ENCODE data around the gene FNDC8. TPM values are rescaled to one million over a fixed set of nuclear protein-coding genes. Genes with fewer than 3 reads are reported as not detected.
"Not testable (repeated sequence)": the region's sequence is repeated elsewhere in the genome, so short reads cannot be mapped to it uniquely, and the experiment has no call there.

The FNDC8 gene
- total RNA-seq, 1 experiment from 2014 or later, result not detected

DNA sequence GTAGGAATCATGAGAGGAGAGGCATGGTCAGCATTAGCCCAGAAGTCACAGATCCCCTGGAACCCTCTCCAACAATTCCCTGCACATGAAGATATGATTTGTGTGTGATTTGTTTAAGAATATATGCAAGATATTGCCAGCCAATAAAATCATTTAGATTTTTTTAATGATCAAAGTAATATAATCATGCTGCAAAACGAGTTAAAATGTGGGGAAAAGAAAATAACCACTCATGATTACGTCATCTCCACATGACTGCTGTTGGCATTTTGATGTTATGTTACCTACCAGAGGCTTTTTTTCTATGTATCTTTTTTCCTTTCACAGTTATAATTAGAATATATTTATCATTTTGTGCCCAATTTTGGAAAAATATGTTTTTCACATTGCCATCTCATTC is 50.4 kb downstream of the FNDC8 start:
- no peaks in the 10 kb centered on the region for H3K79me2 ChIP-seq (ENCODE audit: low read depth)
- no peaks in the 10 kb centered on the region for H3K9me2 ChIP-seq (ENCODE audit: insufficient read depth)
- H4K20me1 ChIP-seq (ENCODE audit: insufficient read depth), result no peaks in the 10 kb centered on the region
- H3K36me3 ChIP-seq (ENCODE audit: low read depth), result no peaks in the 10 kb centered on the region
- H3K27ac ChIP-seq, result no peak overlapping the region
- H3K4me1 ChIP-seq (replicated peaks; ENCODE audit: insufficient read depth), result no peaks in the 10 kb centered on the region
- no peaks in the 10 kb centered on the region for H3F3A ChIP-seq (ENCODE audit: insufficient read depth, low read depth)
- DNase-seq, result no peak
- no peak overlapping the region for H3K4me3 ChIP-seq
- TF ChIP-seq, protein P1, sequence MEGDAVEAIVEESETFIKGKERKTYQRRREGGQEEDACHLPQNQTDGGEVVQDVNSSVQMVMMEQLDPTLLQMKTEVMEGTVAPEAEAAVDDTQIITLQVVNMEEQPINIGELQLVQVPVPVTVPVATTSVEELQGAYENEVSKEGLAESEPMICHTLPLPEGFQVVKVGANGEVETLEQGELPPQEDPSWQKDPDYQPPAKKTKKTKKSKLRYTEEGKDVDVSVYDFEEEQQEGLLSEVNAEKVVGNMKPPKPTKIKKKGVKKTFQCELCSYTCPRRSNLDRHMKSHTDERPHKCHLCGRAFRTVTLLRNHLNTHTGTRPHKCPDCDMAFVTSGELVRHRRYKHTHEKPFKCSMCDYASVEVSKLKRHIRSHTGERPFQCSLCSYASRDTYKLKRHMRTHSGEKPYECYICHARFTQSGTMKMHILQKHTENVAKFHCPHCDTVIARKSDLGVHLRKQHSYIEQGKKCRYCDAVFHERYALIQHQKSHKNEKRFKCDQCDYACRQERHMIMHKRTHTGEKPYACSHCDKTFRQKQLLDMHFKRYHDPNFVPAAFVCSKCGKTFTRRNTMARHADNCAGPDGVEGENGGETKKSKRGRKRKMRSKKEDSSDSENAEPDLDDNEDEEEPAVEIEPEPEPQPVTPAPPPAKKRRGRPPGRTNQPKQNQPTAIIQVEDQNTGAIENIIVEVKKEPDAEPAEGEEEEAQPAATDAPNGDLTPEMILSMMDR (conservative IDR thresholded peaks at IDR 0.05), result no peak
- TF ChIP-seq EZH2 (IDR thresholded peaks at IDR 0.05; ENCODE audit: low read depth), result no peak
- no peak overlapping the region for H2AFZ ChIP-seq
- POLR2A ChIA-PET (ENCODE audit: unreplicated experiment), result no interaction called here
- no peak overlapping the region for H3K4me2 ChIP-seq
- intact Hi-C loops (cut with micrococcal nuclease; ENCODE audit: unreplicated experiment), result no loop called here
- CTCF ChIA-PET, result no interaction called here
- no peaks in the 10 kb centered on the region for H3K9me3 ChIP-seq (ENCODE audit: insufficient read depth, low read depth)
- 0 out of 2 replicates have a peak, but pooled peaks cover 11% of the 10 kb centered on the region for H3K27me3 ChIP-seq (ENCODE audit: insufficient read depth, low read depth)
- BruUV-seq (replicated peaks), result no TSS peak

- BruUV-seq (replicated peaks); H3K4me2 ChIP-seq; CTCF ChIA-PET; intact Hi-C loops (cut with micrococcal nuclease; ENCODE audit: unreplicated experiment); H3K27ac ChIP-seq; DNase-seq; H3K79me2 ChIP-seq (ENCODE audit: low read depth); H3K9me2 ChIP-seq (ENCODE audit: insufficient read depth); H4K20me1 ChIP-seq (ENCODE audit: insufficient read depth); H3K9me3 ChIP-seq (ENCODE audit: insufficient read depth, low read depth); H3K36me3 ChIP-seq (ENCODE audit: low read depth); H3F3A ChIP-seq (ENCODE audit: insufficient read depth, low read depth); H3K4me1 ChIP-seq (replicated peaks; ENCODE audit: insufficient read depth); POLR2A ChIA-PET (ENCODE audit: unreplicated experiment); H3K4me3 ChIP-seq; H2AFZ ChIP-seq: not testable (repeated sequence)
- 0 out of 2 replicates have a peak, but pooled peaks cover 11% of the 10 kb centered on the region for H3K27me3 ChIP-seq (ENCODE audit: insufficient read depth, low read depth)
These were observed 50.9 kb downstream of the FNDC8 start for GRCh38 chr17:35172321-35172720.

- ChIA-PET POLR2A (ENCODE audit: unreplicated experiment) (no interaction called here), CTCF (no interaction called here)
- intact Hi-C loops (cut with micrococcal nuclease; ENCODE audit: unreplicated experiment), result no loop called here
- Histone ChIP-seq H3F3A (ENCODE audit: insufficient read depth, low read depth) (no peaks in the 10 kb centered on the region), H3K4me1 (replicated peaks; ENCODE audit: insufficient read depth) (no peaks in the 10 kb centered on the region), H3K4me2 (no peak overlapping the region), H4K20me1 (ENCODE audit: insufficient read depth) (no peaks in the 10 kb centered on the region), H3K27me3 (ENCODE audit: insufficient read depth, low read depth) (0 out of 2 replicates have a peak, but pooled peaks cover 7% of the 10 kb centered on the region), H3K36me3 (ENCODE audit: low read depth) (no peaks in the 10 kb centered on the region), H3K4me3 (no peak overlapping the region), H2AFZ (no peak overlapping the region), H3K79me2 (ENCODE audit: low read depth) (no peaks in the 10 kb centered on the region), H3K27ac (no peak overlapping the region), H3K9me3 (ENCODE audit: insufficient read depth, low read depth) (no peaks in the 10 kb centered on the region), H3K9me2 (ENCODE audit: insufficient read depth) (no peaks in the 10 kb centered on the region)
- TF ChIP-seq EZH2 (IDR thresholded peaks at IDR 0.05; ENCODE audit: low read depth), result no peak
- TF ChIP-seq, protein P1 (conservative IDR thresholded peaks at IDR 0.05), result no peak
- DNase-seq, result no peak
- no TSS peak for BruUV-seq (replicated peaks)
These were observed 53.5 kb downstream of the FNDC8 start for GRCh38 chr17:35174835-35175334.
